Measurements from ENCODE around the gene ELP2. TPM values are rescaled to one million over a fixed set of nuclear protein-coding genes. Genes with fewer than 3 reads are reported as not detected.

ELP2 gene
- total RNA-seq, 3 donors from 2014 or later (not counting 1 experiment from before 2014, with no cell fraction given): 119 to 135 (median 129) TPM

- Histone ChIP-seq H3K4me1 (ENCODE audit: control insufficient read depth, insufficient read depth, low read length) (peaks cover 36% of the 10 kb centered on the region), H3K27ac (ENCODE audit: low read length) (peak overlapping the region; percentile 98), H3K4me3 (ENCODE audit: low read length) (peak overlapping the region; percentile 90), H3K27me3 (ENCODE audit: control insufficient read depth, insufficient read depth, low read length) (no peaks in the 10 kb centered on the region), H3K9me3 (ENCODE audit: control insufficient read depth, insufficient read depth, low read length) (no peaks in the 10 kb centered on the region), H3K36me3 (ENCODE audit: control insufficient read depth, insufficient read depth, low read length) (peaks cover 6% of the 10 kb centered on the region)
- no peak for TF ChIP-seq CTCF (IDR thresholded peaks at IDR 0.05)
- Mint-ChIP-seq H3K27me3 (ENCODE audit: low read depth in 2 of 2) (no peaks in the 10 kb centered on the region), H3K27ac (peak overlapping the region; percentile 96 to 97), H3K4me3 (peak overlapping the region; percentile 95), H3K36me3 (no peaks in the 10 kb centered on the region), H3K4me1 (peaks cover 35 to 58% of the 10 kb centered on the region in 2 donors), H3K9me3 (no peaks in the 10 kb centered on the region)
- 0% methylated on average over 37 of the region's 37 CpGs for WGBS (ENCODE audit: insufficient coverage)
- DNase-seq (no peak), ATAC-seq (no peak)
- intact Hi-C loops (cut with micrococcal nuclease): loop anchor here (1.0 to 2.0 kb wide), 3 partner anchors 56 to 632 kb away; partner anchors contain the start of genes INO80C and RPRD1A
Observed at GRCh38 chr18:36128907-36129299, 796 bp upstream of the ELP2 start.

- ATAC-seq (peak in 2 of 3 donors; percentile 5 to 9), DNase-seq (peak in 1 of 2 donors; percentile 33)
- H3K4me3 Mint-ChIP-seq: peak overlapping the region; percentile 95
- H3K9me3 Mint-ChIP-seq: no peaks in the 10 kb centered on the region
- peak overlapping the region; percentile 96 to 97 for H3K27ac Mint-ChIP-seq
- WGBS (ENCODE audit: insufficient coverage): 3% methylated on average over 29 of the region's 30 CpGs
- H3K27me3 Mint-ChIP-seq (ENCODE audit: low read depth in 2 of 2): no peaks in the 10 kb centered on the region
- TF ChIP-seq CTCF (IDR thresholded peaks at IDR 0.05): no peak
- Histone ChIP-seq H3K4me1 (ENCODE audit: control insufficient read depth, insufficient read depth, low read length) (peaks cover 36% of the 10 kb centered on the region), H3K27ac (ENCODE audit: low read length) (peak overlapping the region; percentile 98), H3K36me3 (ENCODE audit: control insufficient read depth, insufficient read depth, low read length) (peaks cover 11% of the 10 kb centered on the region), H3K27me3 (ENCODE audit: control insufficient read depth, insufficient read depth, low read length) (no peaks in the 10 kb centered on the region), H3K4me3 (ENCODE audit: low read length) (peak overlapping the region; percentile 90), H3K9me3 (ENCODE audit: control insufficient read depth, insufficient read depth, low read length) (no peaks in the 10 kb centered on the region)
- peaks cover 38 to 56% of the 10 kb centered on the region in 2 donors for H3K4me1 Mint-ChIP-seq
- no peaks in the 10 kb centered on the region for H3K36me3 Mint-ChIP-seq
- intact Hi-C loops (cut with micrococcal nuclease): loop anchor here (2.0 kb wide), 1 partner anchor 157 kb away; the partner anchor contains the start of gene RMP24
Observed at GRCh38 chr18:36130039-36130831, 536 bp downstream of the ELP2 start.

GRCh38 chr18:36130883-36131653 lies 1.4 kb downstream of the ELP2 start:
- Mint-ChIP-seq H3K4me1 (peaks cover 38 to 47% of the 10 kb centered on the region in 2 donors), H3K36me3 (no peaks in the 10 kb centered on the region), H3K9me3 (no peaks in the 10 kb centered on the region), H3K4me3 (peak overlapping the region; percentile 95), H3K27me3 (ENCODE audit: low read depth in 2 of 2) (no peaks in the 10 kb centered on the region), H3K27ac (peak overlapping the region; percentile 96 to 97)
- intact Hi-C loops (cut with micrococcal nuclease): loop anchor here (2.0 kb wide), 1 partner anchor 158 kb away; the partner anchor contains the start of gene RMP24
- WGBS (ENCODE audit: insufficient coverage): 95% methylated on average over 25 of the region's 26 CpGs
- peak overlapping the region; percentile 90 for H3K4me3 ChIP-seq (ENCODE audit: low read length)
- no peak overlapping the region for H3K27ac ChIP-seq (ENCODE audit: low read length)
- no peak for ATAC-seq
- no peaks in the 10 kb centered on the region for H3K9me3 ChIP-seq (ENCODE audit: control insufficient read depth, insufficient read depth, low read length)
- H3K36me3 ChIP-seq (ENCODE audit: control insufficient read depth, insufficient read depth, low read length): peaks cover 14% of the 10 kb centered on the region
- TF ChIP-seq CTCF (IDR thresholded peaks at IDR 0.05): no peak
- H3K27me3 ChIP-seq (ENCODE audit: control insufficient read depth, insufficient read depth, low read length): no peaks in the 10 kb centered on the region
- H3K4me1 ChIP-seq (ENCODE audit: control insufficient read depth, insufficient read depth, low read length): peaks cover 36% of the 10 kb centered on the region
- no peak for DNase-seq

Data from natural killer cell (primary cell).